Cerebellar cortex (tissue), 1 donor: ENCODE data around the gene ZFAND4.
A peak's percentile ranks its signal among the peaks of the same experiment; 100 is the strongest.
"Not testable (repeated sequence)": the region's sequence is repeated elsewhere in the genome, so short reads cannot be mapped to it uniquely, and the experiment has no call there.

Source experiments
- DNase-seq: peaks from one replicate; pipeline ENCODE4 v3.0.0-alpha.2; 2015; ENCODE audit warnings: low spot score

Gene ZFAND4

DNA sequence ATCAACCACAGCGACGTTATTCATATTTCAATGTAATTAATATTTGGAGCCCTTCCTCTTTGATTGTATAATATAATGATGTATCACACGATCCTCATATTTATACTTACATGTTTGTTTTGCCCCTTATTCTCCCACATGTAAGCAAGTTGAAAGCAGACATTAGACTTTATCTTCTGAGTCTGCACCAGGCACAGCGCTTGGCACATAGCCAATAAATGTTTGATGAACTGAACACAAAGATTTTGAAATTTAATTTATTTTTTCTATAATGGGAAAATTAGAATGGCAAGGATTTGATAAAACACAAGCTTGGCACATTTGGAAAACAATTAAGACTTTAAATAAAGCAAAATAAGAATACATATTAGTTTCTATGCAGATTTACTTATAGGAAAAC lies 31.6 kb downstream of the ZFAND4 start:
- no peak for DNase-seq

DNA sequence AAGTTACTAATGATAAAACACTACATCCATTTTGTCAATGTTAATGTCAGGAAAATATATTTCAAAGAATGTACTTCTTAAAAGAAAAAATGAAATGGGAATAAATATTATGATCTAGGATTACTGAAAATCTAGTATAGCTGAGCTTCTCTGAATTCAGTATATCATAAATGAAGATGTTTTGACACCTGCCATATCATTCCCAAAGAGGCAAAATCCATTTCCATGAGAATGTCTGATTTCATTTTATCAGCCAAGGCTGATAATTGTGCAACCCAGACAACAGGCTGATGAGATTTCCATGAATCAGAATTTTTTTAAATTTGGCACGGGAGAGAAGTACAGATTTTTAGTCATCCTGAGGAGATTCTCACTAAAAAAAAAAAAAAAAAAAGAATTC lies 32.5 kb downstream of the ZFAND4 start:
- no peak for DNase-seq

DNA sequence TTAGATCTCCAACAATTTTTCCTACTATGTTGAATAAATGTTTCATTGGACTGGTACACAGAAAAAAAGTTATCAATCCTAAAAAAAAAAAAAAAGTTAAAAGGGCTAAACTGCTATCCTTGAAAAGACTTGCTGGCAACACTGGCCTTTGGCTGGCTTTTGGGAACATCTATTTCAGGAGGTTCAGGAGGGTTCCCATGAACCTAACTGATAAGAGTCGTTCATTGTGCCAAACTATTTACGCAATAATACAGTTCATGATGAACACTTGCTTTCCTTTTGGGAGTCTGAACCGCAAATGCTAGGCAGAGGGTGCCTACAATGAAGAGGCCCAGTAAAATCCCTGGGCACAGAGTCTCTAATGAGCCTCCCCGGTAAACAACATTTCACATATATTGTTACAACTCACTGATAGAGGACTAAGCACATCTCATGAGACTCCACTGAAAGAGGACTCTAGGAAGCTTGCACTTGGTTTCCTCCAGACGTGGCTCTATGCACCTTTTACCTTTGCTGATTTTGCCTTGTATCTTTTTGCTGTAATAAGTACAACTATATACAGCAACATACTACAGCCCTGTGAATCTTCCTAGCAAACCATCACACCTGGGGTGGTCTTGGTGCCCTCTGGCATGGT lies 45.0 kb downstream of the ZFAND4 start:
- no peak for DNase-seq

DNA sequence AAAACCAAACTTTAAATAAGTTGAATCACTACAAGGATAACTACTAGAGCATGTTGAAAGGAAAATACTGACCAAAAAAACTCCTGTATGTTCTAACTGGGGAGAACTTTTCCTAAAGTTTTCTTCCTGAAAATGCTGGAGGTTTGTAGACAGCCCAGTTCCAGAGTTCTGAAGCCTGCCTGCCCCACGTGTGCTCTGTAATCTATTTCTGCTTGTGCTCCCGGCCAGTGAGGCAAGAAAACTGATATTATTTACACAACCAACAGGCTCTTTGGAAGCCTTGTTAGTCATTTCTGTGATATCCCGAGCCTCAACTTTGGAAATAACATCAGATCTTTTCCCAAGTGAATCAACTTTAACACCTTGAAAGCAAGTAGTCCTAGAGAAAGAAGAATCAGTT lies 46.7 kb downstream of the ZFAND4 start:
- DNase-seq: no peak

DNA sequence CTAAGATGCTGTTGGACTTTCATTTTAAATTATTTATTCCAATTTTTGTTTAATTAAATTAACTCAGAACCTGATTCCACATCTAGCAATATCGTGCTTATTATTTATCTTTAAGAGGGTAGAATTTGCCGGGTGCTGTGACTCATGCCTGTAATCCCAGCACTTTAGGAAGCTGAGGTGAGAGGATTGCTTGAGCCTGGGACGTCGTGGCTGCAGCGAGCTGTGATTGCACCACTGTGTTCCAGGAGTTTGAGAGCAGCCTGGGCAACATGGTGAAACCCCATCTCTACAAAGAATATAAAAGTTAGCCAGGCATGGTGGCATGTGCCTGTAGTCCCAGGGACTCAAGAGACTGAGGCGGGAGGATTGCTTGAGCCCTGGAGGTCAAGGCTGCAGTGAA lies 47.8 kb downstream of the ZFAND4 start:
- DNase-seq: no peak

DNA sequence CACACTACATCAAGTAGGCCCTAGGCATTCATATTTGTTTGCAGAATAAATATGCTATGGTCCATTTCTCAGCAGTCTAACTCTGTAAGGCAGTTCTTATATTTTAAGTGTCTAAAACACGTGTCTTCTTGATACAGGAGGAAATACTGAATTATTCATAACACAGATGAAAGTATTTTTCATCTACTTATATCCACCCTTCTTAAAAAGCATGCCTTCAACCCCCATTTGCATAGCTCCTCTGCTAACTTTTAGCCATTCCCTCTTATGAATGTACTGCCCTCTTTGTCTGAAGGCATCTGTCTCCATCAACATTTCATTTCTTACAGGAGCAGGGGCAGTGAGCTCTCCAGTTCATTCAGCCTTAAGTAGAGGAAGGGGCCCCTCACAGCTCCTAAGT lies 57.7 kb downstream of the ZFAND4 start:
- no peak for DNase-seq

DNA sequence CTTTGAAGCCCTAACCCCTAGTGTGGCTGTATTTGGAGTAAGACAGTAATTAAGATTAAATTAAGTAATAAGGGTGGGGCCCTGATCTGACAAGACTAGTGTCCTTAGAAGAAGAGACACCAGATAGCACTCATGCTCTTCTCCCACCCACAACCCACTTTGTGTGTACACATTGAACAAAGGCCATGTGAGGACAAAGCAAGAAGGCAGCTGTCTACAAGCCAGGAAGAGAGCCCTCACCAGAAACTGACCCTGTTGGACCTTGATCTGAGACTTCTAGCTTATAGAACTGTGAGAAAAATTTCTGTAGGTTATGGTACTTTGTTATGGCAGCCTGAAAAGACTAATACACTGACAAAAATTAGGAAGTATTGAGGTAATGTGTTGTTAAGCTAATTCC lies 59.8 kb downstream of the ZFAND4 start:
- no peak for DNase-seq

DNA sequence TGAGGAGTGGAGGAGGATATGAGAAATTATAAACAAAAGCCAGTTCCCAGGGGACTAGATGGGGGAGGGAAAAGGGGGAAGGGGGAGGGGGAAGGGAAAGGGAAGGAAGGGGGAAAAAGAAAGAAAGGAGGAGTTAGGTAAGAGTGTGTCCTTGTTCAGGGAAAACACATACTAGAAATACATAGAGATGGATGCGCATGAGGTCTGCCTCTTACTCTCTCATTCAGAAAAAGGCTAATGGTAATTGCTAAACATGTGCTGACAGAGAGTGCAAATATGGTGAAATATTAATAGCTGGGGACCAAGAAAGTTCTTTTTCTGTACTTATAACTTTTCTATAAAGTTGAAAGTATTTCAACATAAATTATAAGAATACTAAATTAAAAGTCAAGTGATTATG lies 64.5 kb downstream of the ZFAND4 start:
- no peak for DNase-seq

DNA sequence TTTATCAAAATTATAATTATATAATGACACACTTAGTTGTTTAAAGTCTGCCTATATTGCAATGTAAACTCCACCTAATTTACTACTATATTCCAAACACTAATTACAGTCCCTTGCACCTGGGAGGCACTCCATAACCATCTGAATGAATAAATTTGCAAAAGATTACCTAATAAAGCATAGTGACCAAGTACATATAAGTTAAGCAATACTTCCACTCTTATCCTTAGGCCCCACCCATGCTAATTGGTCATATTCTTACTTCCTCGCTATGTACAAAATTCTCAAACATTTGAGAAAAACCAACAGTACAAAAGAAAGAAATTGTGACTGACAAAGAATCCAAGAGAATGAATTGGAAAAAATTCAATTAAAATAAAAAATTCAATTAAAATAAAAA lies 65.3 kb downstream of the ZFAND4 start:
- no peak for DNase-seq

DNA sequence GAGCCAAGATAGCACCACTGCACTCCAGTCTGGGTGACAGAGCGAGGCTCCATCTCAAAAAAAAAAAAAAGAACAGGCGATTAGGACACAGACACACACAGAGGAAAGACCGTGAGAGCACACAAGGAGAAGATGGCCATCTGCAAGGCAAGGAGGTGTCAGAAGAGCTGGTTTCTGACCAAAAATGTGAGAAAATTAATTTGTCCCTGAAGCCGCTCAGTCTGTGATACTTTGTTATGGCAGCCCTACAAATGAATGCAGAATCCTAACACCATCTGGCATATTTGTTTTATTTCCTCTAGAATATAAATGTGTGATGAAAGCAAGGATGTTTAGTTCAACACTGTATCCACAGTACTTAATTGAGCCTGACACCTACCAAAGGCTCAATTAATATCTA lies 69.7 kb downstream of the ZFAND4 start:
- peak; percentile 55 for DNase-seq

DNA sequence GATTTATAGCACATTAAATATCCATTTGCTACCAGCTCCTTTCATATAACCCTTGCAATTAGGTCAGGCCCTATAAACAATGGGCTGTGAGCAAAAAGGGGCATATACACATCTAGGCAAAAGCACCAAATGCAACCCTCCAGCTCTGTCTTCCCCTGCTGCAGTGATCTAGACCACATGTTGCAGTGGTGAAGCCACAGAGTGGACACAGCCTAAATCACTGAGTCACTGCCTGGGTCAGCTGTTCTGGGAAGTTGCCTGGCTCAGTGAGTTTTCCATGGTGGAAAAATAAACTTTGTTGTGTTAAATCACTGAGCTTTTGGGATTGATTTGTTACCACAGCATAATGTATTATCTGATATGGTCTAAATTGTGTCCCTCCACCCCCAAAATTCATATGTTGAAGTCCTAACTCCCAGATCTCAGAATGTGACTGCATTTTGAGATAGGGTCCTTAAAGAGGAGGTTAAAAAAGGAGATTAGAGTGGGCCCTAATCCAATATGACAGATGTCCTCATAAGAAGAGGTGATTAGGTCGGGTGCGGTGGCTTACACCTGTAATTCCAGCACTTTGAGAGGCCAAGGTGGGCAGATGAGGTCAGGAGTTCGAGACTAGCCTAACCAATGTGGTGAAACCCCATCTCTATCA lies 70.4 kb downstream of the ZFAND4 start:
- no peak for DNase-seq

DNA sequence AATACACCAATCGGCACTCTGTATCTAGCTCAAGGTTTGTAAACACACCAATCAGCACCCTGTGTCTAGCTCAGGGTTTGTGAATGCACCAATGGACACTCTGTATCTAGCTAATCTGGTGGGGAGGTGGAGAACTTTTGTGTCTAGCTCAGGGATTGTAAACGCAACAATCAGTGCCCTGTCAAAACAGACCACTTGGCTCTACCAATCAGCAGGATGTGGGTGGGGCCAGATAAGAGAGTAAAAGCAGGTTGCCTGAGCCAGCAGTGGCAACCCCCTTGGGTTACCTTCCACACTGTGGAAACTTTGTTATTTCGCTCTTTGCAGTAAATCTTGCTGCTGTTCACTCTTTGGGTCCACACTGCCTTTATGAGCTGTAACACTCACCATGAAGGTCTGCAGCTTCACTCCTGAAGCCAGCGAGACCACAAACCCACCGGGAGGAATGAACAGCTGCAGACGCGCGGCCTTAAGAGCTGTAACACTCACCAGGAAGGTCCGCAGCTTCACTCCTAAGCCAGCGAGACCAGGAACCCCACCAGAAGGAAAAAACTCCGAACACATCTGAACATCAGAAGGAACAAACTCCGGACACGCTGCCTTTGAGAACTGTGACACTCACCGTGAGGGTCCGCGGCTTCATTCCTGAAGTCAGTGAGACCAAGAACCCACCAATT lies 71.2 kb downstream of the ZFAND4 start:
- not testable (repeated sequence) for DNase-seq

DNA sequence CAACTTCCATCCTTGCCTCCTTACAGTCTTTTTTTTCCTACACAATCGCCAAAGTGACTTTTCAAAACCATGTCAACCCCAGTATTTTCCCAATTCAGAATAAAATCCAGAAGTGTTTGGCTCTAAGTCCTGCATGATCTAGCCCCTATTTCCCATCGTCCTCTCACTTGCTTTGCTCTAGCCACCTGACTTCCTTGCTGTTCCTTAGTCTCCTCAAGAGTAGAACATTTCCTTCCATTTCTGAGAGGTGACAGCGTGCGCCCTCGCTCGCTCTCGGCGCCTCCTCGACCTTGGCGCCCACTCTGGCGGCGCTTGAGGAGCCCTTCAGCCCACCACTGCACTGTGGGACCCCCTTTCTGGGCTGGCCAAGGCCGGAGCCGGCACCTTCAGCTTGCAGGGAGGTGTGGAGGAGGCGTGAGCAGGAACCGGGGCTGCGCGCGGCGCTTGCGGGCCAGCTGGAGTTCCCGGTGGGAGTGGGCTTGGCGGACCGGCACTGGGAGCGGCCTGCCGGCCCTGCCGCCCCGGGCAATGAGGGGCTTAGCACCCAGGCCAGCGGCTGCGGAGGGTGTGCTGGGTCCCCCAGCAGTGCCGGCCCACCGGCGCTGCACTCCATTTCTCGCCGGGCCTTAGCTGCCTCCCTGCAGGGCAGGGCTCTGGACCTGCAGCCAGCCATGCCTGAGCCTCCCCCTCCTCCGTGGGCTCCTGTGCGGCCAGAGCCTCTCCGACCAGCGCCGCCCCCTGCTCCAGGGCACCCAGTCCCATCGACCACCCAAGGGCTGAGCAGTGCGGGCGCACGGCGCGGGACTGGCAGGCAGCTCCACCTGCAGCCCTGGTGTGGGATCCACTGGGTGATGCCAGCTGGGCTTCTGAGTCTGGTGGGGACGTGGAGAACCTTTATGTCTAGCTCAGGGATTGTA lies 72.0 kb downstream of the ZFAND4 start:
- not testable (repeated sequence) for DNase-seq

DNA sequence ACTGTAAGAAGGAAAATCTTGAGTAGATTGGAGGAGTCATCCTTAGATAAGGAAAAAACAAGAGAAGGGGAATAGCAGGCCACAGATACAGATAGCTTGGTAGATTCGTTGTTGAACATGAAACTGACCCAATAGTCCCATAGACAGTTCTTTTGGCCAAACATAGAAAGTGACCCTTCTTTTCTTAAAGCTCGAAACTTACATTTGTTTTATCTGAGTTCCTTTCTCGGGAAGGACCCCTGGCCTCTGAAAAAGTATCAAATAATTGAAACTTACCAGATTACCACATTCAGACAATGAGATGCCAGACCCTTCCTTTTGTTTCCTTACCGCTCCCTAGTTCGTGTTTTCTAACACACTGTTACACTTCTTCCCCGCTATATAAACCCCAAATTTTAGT lies 72.9 kb downstream of the ZFAND4 start:
- no peak for DNase-seq

DNA sequence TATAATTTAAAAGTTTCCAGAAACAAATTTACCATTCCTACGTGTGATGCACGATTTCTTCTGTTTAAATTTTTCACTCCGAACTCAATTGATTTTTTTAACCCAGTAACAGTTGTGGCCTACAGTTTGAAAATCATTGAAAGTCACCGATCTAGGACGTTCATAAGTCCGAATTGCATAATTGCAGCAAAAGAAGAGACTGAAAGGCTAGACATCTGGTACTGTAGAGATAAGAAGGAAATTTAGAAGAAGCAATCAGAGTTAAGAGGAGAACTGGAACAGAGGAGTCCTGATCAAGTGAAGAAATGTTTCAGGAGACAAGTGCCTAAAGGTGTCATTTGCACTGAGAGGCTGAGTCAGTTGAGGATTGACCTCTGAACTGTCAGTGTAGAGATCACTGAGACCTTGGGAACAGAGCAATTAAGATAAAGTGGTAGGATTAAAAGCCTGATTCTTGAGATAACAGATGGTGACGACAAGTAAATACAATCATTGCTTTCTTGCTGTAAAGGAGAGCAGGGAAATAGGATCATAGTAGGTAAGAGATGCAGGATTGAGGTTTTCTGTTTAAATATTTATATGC lies 73.5 kb downstream of the ZFAND4 start:
- no peak for DNase-seq

DNA sequence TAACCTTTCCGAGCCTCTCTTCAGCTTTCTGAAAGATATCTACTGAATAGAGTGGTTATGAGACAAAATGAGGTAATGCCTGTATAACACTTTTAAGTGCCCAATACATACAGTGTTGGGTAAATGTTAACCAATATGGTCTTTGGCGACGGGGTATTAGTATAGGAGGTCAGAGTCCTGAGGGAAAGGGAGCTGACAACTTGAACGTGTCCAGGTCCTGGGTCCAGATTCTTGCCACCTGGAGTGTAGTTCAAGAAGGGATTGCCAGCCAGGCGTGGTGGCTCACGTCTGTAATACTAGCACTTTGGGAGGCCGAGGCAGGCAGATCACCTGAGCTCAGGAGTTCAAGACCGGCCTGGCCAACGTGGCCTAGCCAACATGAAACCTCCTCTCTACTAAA lies 76.0 kb downstream of the ZFAND4 start:
- DNase-seq: no peak

DNA sequence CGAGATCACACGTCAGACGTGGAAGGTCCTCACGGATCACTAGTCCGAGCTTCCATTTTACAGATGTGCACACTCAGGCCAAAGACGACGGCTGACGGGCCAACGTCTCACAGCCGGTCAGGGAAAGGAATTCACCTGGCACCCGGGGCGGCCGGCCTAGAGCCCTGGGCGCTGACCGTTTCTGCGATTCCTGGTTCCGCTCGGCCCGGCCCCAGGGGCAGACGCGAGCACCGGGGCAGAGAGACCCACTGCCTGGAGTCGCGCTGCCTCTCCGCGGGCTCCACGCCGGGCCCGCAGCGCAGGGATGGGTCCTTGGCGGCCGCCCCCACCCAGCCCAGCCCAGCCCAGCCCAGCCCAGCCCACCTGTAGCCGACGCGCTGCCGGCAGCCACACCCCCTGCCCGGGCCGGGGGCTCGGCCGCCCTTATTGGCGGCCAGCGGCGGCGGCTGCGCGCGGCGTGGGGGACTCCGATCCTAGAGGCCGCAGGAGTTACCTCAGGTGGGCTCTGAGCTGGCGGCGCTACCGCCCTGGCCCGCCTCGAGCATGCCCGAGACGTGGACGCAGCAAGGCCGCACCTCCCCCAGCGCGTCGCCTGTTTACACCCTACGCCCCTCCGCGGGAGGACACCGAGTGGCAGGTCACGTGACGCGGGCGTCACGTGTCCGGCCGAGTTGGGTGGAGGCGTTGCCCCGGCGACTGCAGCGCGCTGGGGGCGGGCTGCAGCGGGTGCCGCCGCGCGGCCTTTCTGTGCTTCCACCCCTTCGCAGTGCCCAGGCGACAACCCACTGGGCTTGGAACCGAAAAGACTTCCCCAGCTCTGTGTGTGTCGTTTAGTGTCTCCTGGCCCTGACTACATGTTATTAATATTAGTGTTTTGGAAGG lies 78.1 kb downstream of the ZFAND4 start:
- peak; percentile 89 for DNase-seq

DNA sequence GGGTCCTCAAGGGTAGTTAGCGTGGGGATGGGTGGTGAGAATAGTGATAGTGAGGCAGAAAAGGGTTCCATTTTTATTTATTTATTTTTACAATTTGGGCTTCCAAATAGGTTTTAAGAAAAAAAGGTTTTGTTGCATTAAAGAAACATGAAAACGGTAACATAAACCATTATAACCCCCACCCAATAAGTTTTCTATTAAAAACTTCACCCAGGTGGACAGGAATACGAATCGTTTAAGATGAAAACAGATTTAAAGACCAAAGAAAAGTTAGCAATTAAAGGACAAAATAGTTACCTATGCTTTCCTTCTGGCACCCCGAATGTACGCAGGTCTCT lies 78.7 kb downstream of the ZFAND4 start:
- no peak for DNase-seq

DNA sequence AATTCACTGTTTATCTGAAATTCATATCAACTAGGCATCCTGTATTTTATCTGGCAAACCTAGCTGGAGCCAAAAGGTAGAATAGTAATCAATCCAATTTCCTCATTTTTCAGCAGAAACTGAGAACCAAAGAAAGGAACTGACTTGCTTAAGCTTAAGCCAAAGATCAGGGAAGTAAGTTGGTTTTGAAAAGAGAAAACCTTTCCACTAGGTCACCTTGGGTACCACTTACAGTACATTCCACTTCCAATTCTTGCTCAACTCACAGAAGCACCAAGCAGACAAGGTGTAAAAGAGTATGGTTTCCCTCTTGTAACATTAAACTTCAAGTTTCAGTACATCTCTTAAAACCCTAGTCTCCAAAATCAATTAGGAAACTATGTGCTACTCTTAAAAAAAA lies 79.6 kb downstream of the ZFAND4 start:
- peak; percentile 41 for DNase-seq

DNA sequence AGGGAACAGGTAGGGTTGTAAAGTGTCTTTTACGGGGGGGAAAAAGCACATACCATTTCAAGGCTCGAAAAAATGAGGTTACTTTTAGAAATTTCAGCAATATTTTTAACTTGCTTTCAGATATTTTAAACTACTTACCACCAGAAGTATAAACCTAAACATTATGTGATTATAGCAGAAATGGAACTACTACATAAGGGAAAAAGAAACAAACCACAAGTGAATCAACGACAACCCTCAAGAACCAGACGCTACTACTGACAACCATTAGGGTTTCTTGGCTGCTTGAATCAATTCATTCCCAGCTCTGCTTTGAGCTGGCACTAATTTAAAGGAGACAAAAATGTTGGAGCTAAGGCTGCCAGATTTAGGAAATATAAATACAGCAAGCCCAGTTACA lies 80.1 kb downstream of the ZFAND4 start:
- DNase-seq: peak; percentile 45

DNA sequence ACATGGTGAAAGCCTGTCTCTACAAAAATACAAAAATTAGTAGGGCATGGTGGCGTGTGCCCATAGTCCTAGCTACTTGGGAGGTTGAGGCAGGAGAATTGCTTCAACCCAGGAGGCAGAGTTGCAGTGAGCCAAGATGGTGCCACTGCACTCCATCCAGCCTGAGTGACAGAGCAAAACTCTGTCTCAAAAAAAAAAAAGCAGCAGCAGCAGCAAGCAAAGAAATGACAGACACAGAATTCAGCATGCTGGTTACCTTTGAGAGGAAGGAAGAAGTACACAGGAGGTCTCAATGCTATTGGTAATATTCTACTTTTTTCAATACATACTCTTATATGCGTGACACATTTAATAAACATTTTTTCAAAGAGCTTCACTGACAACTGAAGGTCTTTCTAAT lies 81.3 kb downstream of the ZFAND4 start:
- DNase-seq: no peak
